ENCODE data around the gene KIF3A. TPM values are rescaled to one million over a fixed set of nuclear protein-coding genes. Genes with fewer than 3 reads are reported as not detected.

KIF3A gene
- total RNA-seq, 1 experiment from 2014 or later, result 13.2 TPM

GRCh38 chr5:132663771-132664695, 73.3 kb downstream of the KIF3A start:
- no peak overlapping the region for H2BK5ac ChIP-seq (ENCODE audit: insufficient read length, low read length)
- WGBS (ENCODE audit: extremely low coverage, insufficient read length, low lambda C conversion rate), result no CpG with 5 or more reads among the region's 13 CpGs
- H2BK15ac ChIP-seq (ENCODE audit: low read depth, low read length), result no peak overlapping the region
- H3K4me2 ChIP-seq (ENCODE audit: insufficient read depth, insufficient read length, low read length), result no peak overlapping the region
- peaks cover 17 to 28% of the 10 kb centered on the region in 2 experiments for H3K4me1 Mint-ChIP-seq
- H2BK12ac ChIP-seq (ENCODE audit: insufficient read length, low read depth, low read length), result no peak overlapping the region
- H3K27me3 Mint-ChIP-seq (ENCODE audit: low read depth), result peaks cover 3% of the 10 kb centered on the region
- H3K9me3 Mint-ChIP-seq, result no peaks in the 10 kb centered on the region; a peak in 1 of 5 replicates
- no peak overlapping the region for H3K27ac ChIP-seq (ENCODE audit: insufficient read length, low read depth, low read length)
- no peak overlapping the region for H3K18ac ChIP-seq (ENCODE audit: insufficient read length, low read depth, low read length)
- no peak for DNase-seq
- no peak overlapping the region for H4K91ac ChIP-seq (ENCODE audit: insufficient read length, low read depth, low read length)
- no peak for TF ChIP-seq CTCF (conservative IDR thresholded peaks at IDR 0.05)
- H2AK5ac ChIP-seq (ENCODE audit: insufficient read length, low read length), result no peak overlapping the region
- no peak overlapping the region for H3K9ac ChIP-seq (ENCODE audit: extremely low read depth, insufficient read length, low read length)
- H3K4ac ChIP-seq (ENCODE audit: low read depth, low read length), result no peak overlapping the region
- no peaks in the 10 kb centered on the region for H3K36me3 Mint-ChIP-seq (ENCODE audit: insufficient read depth in 1 of 3, low read depth in 3 of 3)
- H3K79me1 ChIP-seq (ENCODE audit: insufficient read depth, low read depth, low read length, poor library complexity, severe bottlenecking), result no peaks in the 10 kb centered on the region
- no peaks in the 10 kb centered on the region for H3K27me3 ChIP-seq (ENCODE audit: insufficient read depth, low read length)
- no peak overlapping the region for H3K56ac ChIP-seq (ENCODE audit: insufficient read length, low read depth, low read length)
- no peak overlapping the region for H4K5ac ChIP-seq (ENCODE audit: insufficient read length, low read depth, low read length)
- H3K27ac Mint-ChIP-seq, result no peak overlapping the region
- no peak overlapping the region for H3T11ph ChIP-seq (ENCODE audit: low read length)
- no peaks in the 10 kb centered on the region for H4K20me1 ChIP-seq (ENCODE audit: control insufficient read depth, insufficient read depth, insufficient read length)
- H2AFZ ChIP-seq (ENCODE audit: low read length), result no peak overlapping the region
- H3K4me1 ChIP-seq (ENCODE audit: insufficient read depth, low read length), result no peaks in the 10 kb centered on the region
- no peak overlapping the region for H3K4me3 Mint-ChIP-seq
- H3K23me2 ChIP-seq (ENCODE audit: insufficient read length, low read depth, low read length, poor library complexity, severe bottlenecking), result no peaks in the 10 kb centered on the region
- no peak overlapping the region for H2BK20ac ChIP-seq (ENCODE audit: low read depth, low read length, poor library complexity, severe bottlenecking)
- H3K79me2 ChIP-seq (ENCODE audit: insufficient read depth, low read length), result no peaks in the 10 kb centered on the region
- H2BK120ac ChIP-seq (ENCODE audit: low read depth, low read length, poor library complexity, severe bottlenecking), result no peak overlapping the region
- no peak overlapping the region for H4K8ac ChIP-seq (replicated peaks; ENCODE audit: insufficient read length, low read depth, low read length)
- H3K9me3 ChIP-seq (ENCODE audit: control insufficient read depth, low read depth, low read length), result no peaks in the 10 kb centered on the region
- H3K23ac ChIP-seq (ENCODE audit: insufficient read length, low read depth, low read length), result no peak overlapping the region
- H3K14ac ChIP-seq (ENCODE audit: insufficient read depth, low read length), result no peak overlapping the region
